Measurements from ENCODE around the gene TFDP1.

Gene TFDP1

DNA sequence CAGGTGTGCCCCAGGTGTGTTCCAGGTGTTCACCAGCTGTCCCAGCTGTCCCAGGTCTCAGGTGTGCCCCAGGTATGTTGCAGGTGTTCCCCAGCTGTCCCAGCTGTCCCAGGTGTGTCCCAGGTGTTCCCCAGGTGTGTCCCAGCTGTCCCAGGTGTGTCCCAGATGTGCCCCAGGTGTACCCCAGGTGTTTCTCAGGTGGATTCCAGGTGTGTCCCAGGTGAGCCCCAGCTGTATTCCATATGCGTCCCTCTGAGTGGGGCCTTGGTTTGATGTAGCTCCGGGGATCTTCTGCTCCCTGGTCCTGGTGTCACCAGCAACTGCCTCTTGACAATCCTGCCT lies 81.7 kb downstream of the TFDP1 start:
- H3K27me3 ChIP-seq (ENCODE audit: insufficient read depth, low read length): no peaks in the 10 kb centered on the region; the same call in 1 of the 2 replicates
- no peak overlapping the region for H3K9ac ChIP-seq (ENCODE audit: low read length)
- no peaks in the 10 kb centered on the region for H3K36me3 ChIP-seq (ENCODE audit: insufficient read depth, low read length)
- H3K4me3 ChIP-seq (ENCODE audit: low read depth, low read length, poor library complexity, severe bottlenecking): no peak overlapping the region
- no peak overlapping the region for H3K27ac ChIP-seq (ENCODE audit: low read depth, low read length, poor library complexity, severe bottlenecking)
- H3F3A ChIP-seq (ENCODE audit: insufficient read depth, low read length): no peaks in the 10 kb centered on the region
- H3K79me2 ChIP-seq (ENCODE audit: insufficient read depth, low read length): no peaks in the 10 kb centered on the region
- no peaks in the 10 kb centered on the region for H4K20me1 ChIP-seq (ENCODE audit: insufficient read depth, low read length)
- H3K9me2 ChIP-seq (ENCODE audit: low read depth, low read length): no peaks in the 10 kb centered on the region
- H3K4me1 ChIP-seq (ENCODE audit: insufficient read depth, low read length, severe bottlenecking): no peaks in the 10 kb centered on the region
- H2AFZ ChIP-seq (ENCODE audit: low read length): no peak overlapping the region
- TF ChIP-seq, protein P1, sequence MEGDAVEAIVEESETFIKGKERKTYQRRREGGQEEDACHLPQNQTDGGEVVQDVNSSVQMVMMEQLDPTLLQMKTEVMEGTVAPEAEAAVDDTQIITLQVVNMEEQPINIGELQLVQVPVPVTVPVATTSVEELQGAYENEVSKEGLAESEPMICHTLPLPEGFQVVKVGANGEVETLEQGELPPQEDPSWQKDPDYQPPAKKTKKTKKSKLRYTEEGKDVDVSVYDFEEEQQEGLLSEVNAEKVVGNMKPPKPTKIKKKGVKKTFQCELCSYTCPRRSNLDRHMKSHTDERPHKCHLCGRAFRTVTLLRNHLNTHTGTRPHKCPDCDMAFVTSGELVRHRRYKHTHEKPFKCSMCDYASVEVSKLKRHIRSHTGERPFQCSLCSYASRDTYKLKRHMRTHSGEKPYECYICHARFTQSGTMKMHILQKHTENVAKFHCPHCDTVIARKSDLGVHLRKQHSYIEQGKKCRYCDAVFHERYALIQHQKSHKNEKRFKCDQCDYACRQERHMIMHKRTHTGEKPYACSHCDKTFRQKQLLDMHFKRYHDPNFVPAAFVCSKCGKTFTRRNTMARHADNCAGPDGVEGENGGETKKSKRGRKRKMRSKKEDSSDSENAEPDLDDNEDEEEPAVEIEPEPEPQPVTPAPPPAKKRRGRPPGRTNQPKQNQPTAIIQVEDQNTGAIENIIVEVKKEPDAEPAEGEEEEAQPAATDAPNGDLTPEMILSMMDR (IDR thresholded peaks at IDR 0.05; ENCODE audit: low read length): no peak
- TF ChIP-seq EZH2 (IDR thresholded peaks at IDR 0.05; ENCODE audit: borderline replicate concordance, low read length): no peak
- peaks cover 10% of the 10 kb centered on the region; the same call in 1 of the 2 replicates for H3K9me3 ChIP-seq (ENCODE audit: low read length)
- H3K4me2 ChIP-seq (ENCODE audit: low read length): no peak overlapping the region

GRCh38 chr13:113666951-113667701 lies 82.6 kb downstream of the TFDP1 start, which contains the start of gene GRK1:
GRK1 (plus strand) TSS chr13:113667219; CDS start chr13:113667387, 168 bp downstream.
- H3K27ac ChIP-seq (ENCODE audit: low read depth, low read length, poor library complexity, severe bottlenecking): no peak within 1 kb of the TSS
- H3K4me2 ChIP-seq (ENCODE audit: low read length): no peak within 1 kb of the TSS
- H3K36me3 ChIP-seq (ENCODE audit: insufficient read depth, low read length): no peaks in the 10 kb centered on the region
- no peaks in the 10 kb centered on the region for H3F3A ChIP-seq (ENCODE audit: insufficient read depth, low read length)
- H3K4me3 ChIP-seq (ENCODE audit: low read depth, low read length, poor library complexity, severe bottlenecking): no peak within 1 kb of the TSS
- H3K79me2 ChIP-seq (ENCODE audit: insufficient read depth, low read length): no peaks in the 10 kb centered on the region
- H3K9me2 ChIP-seq (ENCODE audit: low read depth, low read length): no peaks in the 10 kb centered on the region
- no peak within 1 kb of the TSS for H3K9ac ChIP-seq (ENCODE audit: low read length)
- no peaks in the 10 kb centered on the region for H4K20me1 ChIP-seq (ENCODE audit: insufficient read depth, low read length)
- TF ChIP-seq, protein P1 (IDR thresholded peaks at IDR 0.05; ENCODE audit: low read length): no peak
- no peak for TF ChIP-seq EZH2 (IDR thresholded peaks at IDR 0.05; ENCODE audit: borderline replicate concordance, low read length)
- no peaks in the 10 kb centered on the region for H3K4me1 ChIP-seq (ENCODE audit: insufficient read depth, low read length, severe bottlenecking)
- H2AFZ ChIP-seq (ENCODE audit: low read length): no peak within 1 kb of the TSS
- peaks cover 4% of the 10 kb centered on the region; the same call in 1 of the 2 replicates for H3K9me3 ChIP-seq (ENCODE audit: low read length)
- no peaks in the 10 kb centered on the region; the same call in 1 of the 2 replicates for H3K27me3 ChIP-seq (ENCODE audit: insufficient read depth, low read length)

DNA sequence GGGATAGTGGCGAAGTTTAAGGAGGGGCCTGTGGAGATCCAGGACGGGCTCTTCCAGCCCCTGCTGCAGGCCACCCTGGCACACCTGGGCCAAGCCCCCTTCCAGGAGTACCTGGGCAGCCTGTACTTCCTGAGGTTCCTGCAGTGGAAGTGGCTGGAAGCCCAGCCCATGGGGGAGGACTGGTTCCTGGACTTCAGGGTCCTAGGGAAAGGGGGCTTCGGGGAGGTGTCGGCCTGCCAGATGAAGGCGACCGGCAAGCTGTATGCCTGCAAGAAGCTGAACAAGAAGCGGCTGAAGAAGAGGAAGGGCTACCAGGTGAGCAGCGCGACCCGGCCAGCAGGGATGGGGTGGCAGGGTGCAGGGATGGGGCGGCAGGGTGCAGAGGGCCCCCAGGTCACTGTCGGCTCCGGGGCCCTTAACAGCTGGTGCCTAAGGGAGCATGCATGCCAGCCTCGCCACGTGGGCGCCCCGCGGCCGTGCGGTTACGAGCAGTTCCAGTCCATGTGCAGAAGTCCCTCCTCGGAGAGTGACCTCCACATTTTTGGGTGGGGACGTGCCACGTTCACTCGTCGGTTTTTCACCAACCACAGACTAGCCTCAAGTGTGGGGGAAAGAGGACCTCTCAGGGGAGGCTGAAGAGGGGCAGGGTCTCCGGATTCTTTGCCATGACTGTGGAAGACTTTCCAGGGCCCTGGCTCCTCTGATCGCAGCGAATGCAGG lies 83.4 kb downstream of the TFDP1 start:
- TF ChIP-seq, protein P1 (IDR thresholded peaks at IDR 0.05; ENCODE audit: low read length): no peak
- TF ChIP-seq EZH2 (IDR thresholded peaks at IDR 0.05; ENCODE audit: borderline replicate concordance, low read length): no peak
- Histone ChIP-seq H3K27me3 (ENCODE audit: insufficient read depth, low read length) (no peaks in the 10 kb centered on the region; the same call in 1 of the 2 replicates), H3K36me3 (ENCODE audit: insufficient read depth, low read length) (no peaks in the 10 kb centered on the region), H3K9me2 (ENCODE audit: low read depth, low read length) (no peaks in the 10 kb centered on the region), H2AFZ (ENCODE audit: low read length) (no peak overlapping the region), H3K4me1 (ENCODE audit: insufficient read depth, low read length, severe bottlenecking) (no peaks in the 10 kb centered on the region), H3K4me3 (ENCODE audit: low read depth, low read length, poor library complexity, severe bottlenecking) (no peak overlapping the region), H3K9me3 (ENCODE audit: low read length) (no peaks in the 10 kb centered on the region), H3K4me2 (ENCODE audit: low read length) (no peak overlapping the region), H3F3A (ENCODE audit: insufficient read depth, low read length) (no peaks in the 10 kb centered on the region), H3K27ac (ENCODE audit: low read depth, low read length, poor library complexity, severe bottlenecking) (no peak overlapping the region), H3K79me2 (ENCODE audit: insufficient read depth, low read length) (no peaks in the 10 kb centered on the region), H4K20me1 (ENCODE audit: insufficient read depth, low read length) (no peaks in the 10 kb centered on the region), H3K9ac (ENCODE audit: low read length) (no peak overlapping the region)
